ENCODE results near the gene KANSL1. TPM values are rescaled to one million over a fixed set of nuclear protein-coding genes. Genes with fewer than 3 reads are reported as not detected.

Gene KANSL1
- total and polyA plus RNA-seq, 2 of the 4 experiments (the other 2 are of a cell fraction): 19.1 to 49.6 TPM

DNA sequence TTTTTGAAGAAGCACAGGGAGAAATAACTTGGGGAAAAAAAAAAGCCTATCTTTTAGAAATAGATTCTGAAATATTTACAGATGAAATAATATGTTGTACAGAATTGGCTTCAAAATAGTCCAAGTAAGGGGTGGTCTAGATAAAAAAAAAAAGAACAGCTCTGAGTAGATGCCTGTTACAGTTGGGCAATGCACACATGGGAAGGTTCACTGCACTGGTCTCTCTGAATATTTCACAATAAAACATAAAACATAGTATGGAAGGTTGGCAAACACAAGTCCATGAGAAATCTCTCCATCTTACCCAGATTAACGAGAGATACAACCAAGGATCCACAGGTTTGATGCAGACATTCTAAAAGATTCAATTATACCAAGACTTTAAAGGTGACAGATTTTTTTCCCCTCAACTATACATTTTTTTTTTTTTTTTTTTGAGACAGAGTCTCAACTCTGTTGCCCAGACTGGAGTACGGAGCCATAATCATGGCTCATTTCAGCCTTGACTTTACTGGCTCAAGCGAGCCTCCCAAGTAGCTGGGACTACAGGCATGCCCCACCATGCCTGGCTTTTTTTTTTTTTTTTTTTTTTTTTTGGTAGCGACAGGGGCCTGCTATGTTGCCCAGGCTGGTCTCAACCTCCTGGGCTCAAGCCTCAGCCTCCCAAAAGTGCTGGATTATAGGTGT lies 58.0 kb downstream of the KANSL1 start:
- intact Hi-C loops (cut with micrococcal nuclease): no loop called here
- Histone ChIP-seq H2BK15ac (ENCODE audit: low read depth, low read length) (no peak overlapping the region), H3K18ac (ENCODE audit: low read depth, low read length) (no peak overlapping the region), H3K36me3 (ENCODE audit: control insufficient read depth, insufficient read depth, low read length) (no peaks in the 10 kb centered on the region), H2AK5ac (ENCODE audit: low read depth, low read length) (no peak overlapping the region), H3K27me3 (ENCODE audit: control insufficient read depth, insufficient read depth, low read length) (no peaks in the 10 kb centered on the region), H3K23ac (ENCODE audit: low read depth, low read length) (no peak overlapping the region), H2BK120ac (ENCODE audit: low read depth, low read length) (no peak overlapping the region), H3K9ac (ENCODE audit: low read depth, low read length) (no peak overlapping the region), H3K56ac (ENCODE audit: extremely low read depth, insufficient read depth, low read length) (no peak overlapping the region), H3K4me2 (ENCODE audit: low read depth, low read length) (no peak overlapping the region), H2AK9ac (replicated peaks; ENCODE audit: low read depth, low read length, poor library complexity) (no peak overlapping the region), H3K4me1 (ENCODE audit: control insufficient read depth, insufficient read depth, low read length) (peaks cover 6% of the 10 kb centered on the region; the same call in 1 of the 2 replicates), H3K27ac (ENCODE audit: insufficient read depth, low read length) (no peak overlapping the region), H4K5ac (ENCODE audit: low read depth, low read length) (no peak overlapping the region), H2AFZ (replicated peaks; ENCODE audit: low read length, poor library complexity) (no peak overlapping the region), H2BK20ac (ENCODE audit: low read depth, low read length) (no peak overlapping the region), H3K79me1 (ENCODE audit: low read depth in 1 of 2, low read length in 2 of 2) (peaks cover 12 to 91% of the 10 kb centered on the region in 2 experiments; a peak in 3 of 4 replicates), H3K9me3 (ENCODE audit: control insufficient read depth, insufficient read depth, low read length) (no peaks in the 10 kb centered on the region), H3K4me3 (ENCODE audit: insufficient read depth, low read depth, low read length) (no peak overlapping the region), H2BK5ac (ENCODE audit: low read depth, low read length, poor library complexity, severe bottlenecking) (no peak overlapping the region), H4K20me1 (ENCODE audit: insufficient read depth, low read length) (peaks cover 99% of the 10 kb centered on the region), H4K91ac (ENCODE audit: insufficient read depth, low read depth, low read length) (no peak overlapping the region), H4K8ac (ENCODE audit: low read depth in 2 of 2, low read length in 2 of 2) (no peak overlapping the region), H3K4ac (ENCODE audit: low read depth, low read length) (no peak overlapping the region), H3K14ac (replicated peaks; ENCODE audit: low read depth, low read length) (no peak overlapping the region), H3K9me1 (ENCODE audit: insufficient read depth, low read length) (peaks cover 13% of the 10 kb centered on the region)
- POLR2A ChIA-PET (ENCODE audit: unreplicated experiment): interaction anchor here (1.2 kb wide), 1 partner anchor 46 kb away, joined by 4 read pairs; no protein-coding TSS in a partner anchor
- in situ Hi-C loops (cut with MboI; ENCODE audit: low sequenced_read_pairs): loop anchor here (5.0 kb wide), 1 partner anchor 52 kb away; no protein-coding TSS in a partner anchor
- ATAC-seq (ENCODE audit: low read depth): no peak
- DNase-seq: no peak
- dilution Hi-C loops (cut with HindIII; ENCODE audit: low sequenced_read_pairs, unreplicated experiment): no loop called here
- CTCF ChIA-PET: interaction anchor here (0.6 kb wide), 1 partner anchor 1461 kb away, joined by 11 read pairs; no protein-coding TSS in a partner anchor
- WGBS, 2 experiments (ENCODE audit: extremely low coverage in 2 of 2, insufficient read length in 1 of 2): no CpG with 5 or more reads among the region's 4 CpGs
- no TSS peak for BruUV-seq (replicated peaks)
- TF ChIP-seq CEBPB (IDR thresholded peaks at IDR 0.05; ENCODE audit: low read depth, low read length): peak; percentile 48
- TF ChIP-seq, protein P1, sequence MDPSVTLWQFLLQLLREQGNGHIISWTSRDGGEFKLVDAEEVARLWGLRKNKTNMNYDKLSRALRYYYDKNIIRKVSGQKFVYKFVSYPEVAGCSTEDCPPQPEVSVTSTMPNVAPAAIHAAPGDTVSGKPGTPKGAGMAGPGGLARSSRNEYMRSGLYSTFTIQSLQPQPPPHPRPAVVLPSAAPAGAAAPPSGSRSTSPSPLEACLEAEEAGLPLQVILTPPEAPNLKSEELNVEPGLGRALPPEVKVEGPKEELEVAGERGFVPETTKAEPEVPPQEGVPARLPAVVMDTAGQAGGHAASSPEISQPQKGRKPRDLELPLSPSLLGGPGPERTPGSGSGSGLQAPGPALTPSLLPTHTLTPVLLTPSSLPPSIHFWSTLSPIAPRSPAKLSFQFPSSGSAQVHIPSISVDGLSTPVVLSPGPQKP (IDR thresholded peaks at IDR 0.05; ENCODE audit: borderline replicate concordance, low read depth, low read length): no peak

Data from IMR-90 (cell line).